ENCODE data around the gene ZNF627.

Gene ZNF627

DNA sequence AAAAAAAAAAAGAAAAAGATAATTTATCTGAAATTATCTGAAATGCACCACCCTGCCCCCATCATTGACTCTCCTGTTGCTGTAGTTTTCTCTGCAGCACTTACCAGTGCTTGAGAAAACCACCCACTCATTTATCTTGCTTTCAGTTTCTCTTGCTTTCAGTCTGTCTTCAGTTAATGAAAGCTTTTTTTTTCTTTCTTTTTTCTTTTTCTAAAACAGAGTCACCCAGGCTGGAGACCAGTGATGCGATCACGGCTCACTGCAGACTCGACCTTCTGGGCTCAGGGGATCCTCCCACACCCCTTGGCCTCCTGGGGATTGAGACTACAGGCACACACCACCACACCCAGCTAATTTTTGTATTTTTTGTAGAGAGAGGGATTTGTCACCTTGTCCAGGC lies 15.5 kb upstream of the ZNF627 start:
- in situ Hi-C loops (cut with HindIII; ENCODE audit: low pct_ligation_motif_present, low sequenced_read_pairs): no loop called here

DNA sequence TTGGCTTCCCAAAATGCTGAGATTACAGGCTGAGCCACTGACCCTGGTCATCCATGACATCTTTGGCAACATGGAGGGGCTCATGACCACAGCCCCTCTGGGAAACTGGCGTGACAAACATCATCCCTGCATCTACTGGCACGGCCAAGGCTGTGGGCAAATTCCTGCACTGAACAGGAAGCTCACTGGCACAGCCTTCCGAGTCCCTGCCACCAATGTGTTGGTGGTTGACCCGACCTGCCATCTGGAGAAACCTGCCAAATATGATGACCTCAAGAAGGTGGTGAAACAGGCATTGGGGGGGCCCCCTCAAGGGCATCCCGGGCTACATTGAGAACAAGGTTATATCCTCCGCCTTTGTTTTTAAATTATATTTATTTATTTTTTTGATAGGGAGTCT lies 11.0 kb upstream of the ZNF627 start:
- Histone ChIP-seq H3K36me3 (replicated peaks) (no peaks in the 10 kb centered on the region), H3K27me3 (replicated peaks) (no peaks in the 10 kb centered on the region), H3K4me3 (ENCODE audit: low read depth, low read length) (no peak overlapping the region), H3K27ac (no peak overlapping the region)
- DNase-seq: no peak
- TF ChIP-seq, protein P1, sequence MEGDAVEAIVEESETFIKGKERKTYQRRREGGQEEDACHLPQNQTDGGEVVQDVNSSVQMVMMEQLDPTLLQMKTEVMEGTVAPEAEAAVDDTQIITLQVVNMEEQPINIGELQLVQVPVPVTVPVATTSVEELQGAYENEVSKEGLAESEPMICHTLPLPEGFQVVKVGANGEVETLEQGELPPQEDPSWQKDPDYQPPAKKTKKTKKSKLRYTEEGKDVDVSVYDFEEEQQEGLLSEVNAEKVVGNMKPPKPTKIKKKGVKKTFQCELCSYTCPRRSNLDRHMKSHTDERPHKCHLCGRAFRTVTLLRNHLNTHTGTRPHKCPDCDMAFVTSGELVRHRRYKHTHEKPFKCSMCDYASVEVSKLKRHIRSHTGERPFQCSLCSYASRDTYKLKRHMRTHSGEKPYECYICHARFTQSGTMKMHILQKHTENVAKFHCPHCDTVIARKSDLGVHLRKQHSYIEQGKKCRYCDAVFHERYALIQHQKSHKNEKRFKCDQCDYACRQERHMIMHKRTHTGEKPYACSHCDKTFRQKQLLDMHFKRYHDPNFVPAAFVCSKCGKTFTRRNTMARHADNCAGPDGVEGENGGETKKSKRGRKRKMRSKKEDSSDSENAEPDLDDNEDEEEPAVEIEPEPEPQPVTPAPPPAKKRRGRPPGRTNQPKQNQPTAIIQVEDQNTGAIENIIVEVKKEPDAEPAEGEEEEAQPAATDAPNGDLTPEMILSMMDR (IDR thresholded peaks at IDR 0.05; ENCODE audit: low read depth, low read length, missing control alignments): no peak
- in situ Hi-C loops (cut with HindIII; ENCODE audit: low pct_ligation_motif_present, low sequenced_read_pairs): no loop called here

More for the DNA sequence above, 15.5 kb upstream of the ZNF627 start:
- H3K4me3 ChIP-seq (ENCODE audit: low read depth, low read length): no peak overlapping the region
- H3K36me3 ChIP-seq (replicated peaks): no peaks in the 10 kb centered on the region
- DNase-seq: peak; percentile 10
- no peaks in the 10 kb centered on the region for H3K27me3 ChIP-seq (replicated peaks)
- no peak overlapping the region for H3K27ac ChIP-seq
- TF ChIP-seq, protein P1 (IDR thresholded peaks at IDR 0.05; ENCODE audit: low read depth, low read length, missing control alignments): no peak

DNA sequence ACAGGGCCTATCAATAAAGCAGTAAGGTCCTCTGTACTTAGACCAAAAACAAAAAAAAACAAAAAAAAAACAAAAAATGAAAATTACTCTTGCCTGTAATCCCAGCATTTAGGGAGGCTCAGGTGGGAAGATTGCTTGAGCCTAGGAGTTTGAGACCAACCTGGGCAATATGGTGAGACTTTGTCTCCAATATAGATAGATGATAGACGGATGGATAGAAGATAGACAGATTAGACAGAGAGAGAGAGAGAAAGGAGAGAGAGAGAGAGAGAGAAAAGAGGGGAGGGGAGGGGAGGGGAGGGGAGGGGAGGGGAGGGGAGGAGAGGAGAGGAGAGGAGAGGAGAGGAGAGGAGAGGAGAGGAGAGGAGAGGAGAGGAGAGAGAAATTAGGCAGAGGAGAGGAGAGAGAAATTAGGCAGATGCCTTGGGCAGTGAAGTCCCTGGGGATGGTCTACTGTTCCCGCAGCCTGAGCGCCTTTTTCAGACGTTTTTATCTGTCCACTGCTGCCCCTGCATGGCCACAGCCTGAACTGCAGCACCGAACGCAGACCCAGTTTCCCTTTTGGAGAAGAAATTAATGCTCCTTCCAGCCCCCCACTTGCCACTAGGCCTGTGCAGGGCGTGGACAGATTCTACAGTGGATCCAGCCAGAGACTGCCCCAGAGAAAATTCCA lies 9.8 kb upstream of the ZNF627 start:
- in situ Hi-C loops (cut with HindIII; ENCODE audit: low pct_ligation_motif_present, low sequenced_read_pairs): no loop called here
- no peak overlapping the region for H3K4me3 ChIP-seq (ENCODE audit: low read depth, low read length)
- H3K27ac ChIP-seq: no peak overlapping the region
- TF ChIP-seq, protein P1 (IDR thresholded peaks at IDR 0.05; ENCODE audit: low read depth, low read length, missing control alignments): peak; percentile 94
- peak; percentile 65 for DNase-seq
- H3K36me3 ChIP-seq (replicated peaks): no peaks in the 10 kb centered on the region
- H3K27me3 ChIP-seq (replicated peaks): no peaks in the 10 kb centered on the region

DNA sequence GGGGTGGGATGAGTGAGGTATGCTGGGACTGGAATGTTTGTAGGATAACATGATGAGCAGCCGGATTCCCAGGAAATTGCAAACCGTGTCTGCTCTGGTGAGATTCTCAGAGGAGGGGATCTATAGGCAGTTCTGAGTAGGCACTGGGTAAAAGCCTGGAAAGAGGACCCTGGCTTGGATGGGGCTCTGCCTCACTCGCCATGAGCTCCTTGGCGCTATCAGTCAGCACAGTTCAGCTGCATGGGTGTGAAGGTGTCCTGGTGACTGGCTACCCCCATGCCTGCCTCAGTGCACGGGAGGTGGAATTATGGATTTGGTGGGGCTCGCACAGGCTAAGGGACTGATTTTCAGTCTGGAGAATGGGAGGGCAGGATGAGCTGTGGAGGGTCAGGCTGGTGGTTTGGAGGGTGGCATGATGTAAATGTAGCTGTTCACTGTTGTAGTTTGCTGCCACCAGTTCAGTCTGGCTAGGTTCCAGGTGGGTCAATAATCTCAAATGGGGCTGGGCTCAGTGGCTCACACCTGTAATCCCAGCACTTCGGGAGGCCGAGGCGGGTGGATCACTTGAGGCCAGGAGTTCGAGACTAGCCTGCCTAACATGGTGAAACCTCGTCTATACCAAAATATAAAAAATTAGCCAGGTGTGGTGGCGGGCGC lies 9.2 kb upstream of the ZNF627 start:
- in situ Hi-C loops (cut with HindIII; ENCODE audit: low pct_ligation_motif_present, low sequenced_read_pairs): no loop called here
- no peaks in the 10 kb centered on the region for H3K27me3 ChIP-seq (replicated peaks)
- no peak for DNase-seq
- TF ChIP-seq, protein P1 (IDR thresholded peaks at IDR 0.05; ENCODE audit: low read depth, low read length, missing control alignments): no peak
- no peak overlapping the region for H3K4me3 ChIP-seq (ENCODE audit: low read depth, low read length)
- no peaks in the 10 kb centered on the region for H3K36me3 ChIP-seq (replicated peaks)
- H3K27ac ChIP-seq: no peak overlapping the region

DNA sequence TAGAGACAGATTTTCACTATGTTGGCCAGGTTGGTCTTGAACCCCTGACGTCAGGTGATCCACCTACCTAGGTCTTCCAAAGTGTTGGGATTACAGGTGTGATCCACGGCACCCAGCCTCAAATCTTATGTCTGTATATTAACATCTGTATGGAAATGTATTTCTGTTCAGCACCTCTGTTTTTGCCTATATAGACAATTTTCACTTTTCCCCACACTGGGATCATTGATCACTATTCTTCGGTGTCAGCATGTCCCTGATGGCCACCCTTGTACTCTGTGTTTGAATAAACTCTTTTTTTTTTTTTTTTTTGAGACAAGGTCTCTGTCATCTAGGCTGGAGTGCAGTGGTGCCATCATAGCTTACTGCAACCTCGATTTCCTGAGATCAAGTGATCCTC lies 3.2 kb upstream of the ZNF627 start:
- TF ChIP-seq, protein P1 (IDR thresholded peaks at IDR 0.05; ENCODE audit: low read depth, low read length, missing control alignments): no peak
- Histone ChIP-seq H3K4me3 (ENCODE audit: low read depth, low read length) (no peak overlapping the region), H3K36me3 (replicated peaks) (peaks cover 3% of the 10 kb centered on the region), H3K27me3 (replicated peaks) (no peaks in the 10 kb centered on the region), H3K27ac (no peak overlapping the region)
- in situ Hi-C loops (cut with HindIII; ENCODE audit: low pct_ligation_motif_present, low sequenced_read_pairs): no loop called here
- DNase-seq: no peak

Measured in brain microvascular endothelial cell (primary cell).